Muscle of arm (tissue), 12 donors: ENCODE data around the gene CPZ. TPM values are rescaled to one million over a fixed set of nuclear protein-coding genes. Genes with fewer than 3 reads are reported as not detected.
A peak's percentile ranks its signal among the peaks of the same experiment; 100 is the strongest.

Source experiments
- DNase-seq: peaks from one replicate; pipeline ENCODE4 v3.0.0-alpha.2; 2013
- polyA plus RNA-seq, 12 donors: library from polyadenylated mRNA; unstranded; fragments of 120-200 nt; gene quantifications; one replicate each; pipeline ENCODE4 v1.2.1, GENCODE V29; 2013; ENCODE audit not compliant: insufficient read length in 12 of 12

The CPZ gene
- polyA plus RNA-seq, 12 donors = 2.4 to 19.4 (median 7.5) TPM; not detected in 1

GRCh38 chr4:8579526-8580320 is 12.8 kb upstream of the CPZ start:
- no peak for DNase-seq

GRCh38 chr4:8580321-8581093 is 12.1 kb upstream of the CPZ start, which contains the start of gene GPR78:
Gene GPR78 (plus strand): TSS chr4:8580392. CDS start chr4:8580983, 591 bp downstream.
- peak; percentile 80 for DNase-seq

GRCh38 chr4:8581094-8581861 is 11.3 kb upstream of the CPZ start:
- no peak for DNase-seq

GRCh38 chr4:8582016-8582415 is 10.5 kb upstream of the CPZ start:
- DNase-seq = no peak

GRCh38 chr4:8582436-8582835 is 10.1 kb upstream of the CPZ start:
- DNase-seq = no peak

- DNase-seq = no peak
These were observed 9.5 kb upstream of the CPZ start for GRCh38 chr4:8582941-8583654.

- DNase-seq = no peak
These were observed 8.9 kb upstream of the CPZ start for GRCh38 chr4:8583655-8584025.

GRCh38 chr4:8585186-8585585 is 7.4 kb upstream of the CPZ start:
- no peak for DNase-seq

GRCh38 chr4:8585721-8586212 is 6.8 kb upstream of the CPZ start:
- no peak for DNase-seq

- no peak for DNase-seq
These were observed 6.3 kb upstream of the CPZ start for GRCh38 chr4:8586246-8586645.

- no peak for DNase-seq
These were observed 5.7 kb upstream of the CPZ start for GRCh38 chr4:8586671-8587468.

GRCh38 chr4:8587469-8588195 is 4.9 kb upstream of the CPZ start:
- DNase-seq = no peak

GRCh38 chr4:8588196-8588470 is 4.4 kb upstream of the CPZ start:
- no peak for DNase-seq

- no peak for DNase-seq
These were observed 3.2 kb upstream of the CPZ start for GRCh38 chr4:8589336-8589735.

- no peak for DNase-seq
These were observed 2.6 kb upstream of the CPZ start for GRCh38 chr4:8589823-8590545.

- no peak for DNase-seq
These were observed 2.1 kb upstream of the CPZ start for GRCh38 chr4:8590546-8590880.

- DNase-seq = no peak
These were observed 1.5 kb upstream of the CPZ start for GRCh38 chr4:8591114-8591513.

GRCh38 chr4:8591626-8592365 is 769 bp upstream of the CPZ start:
- no peak for DNase-seq
